IMR-90 (cell line): ENCODE measurements around the gene MRFAP1L1. TPM values are rescaled to one million over a fixed set of nuclear protein-coding genes. Genes with fewer than 3 reads are reported as not detected.
A peak's percentile ranks its signal among the peaks of the same experiment; 100 is the strongest.

ENCODE experiments used
- ATAC-seq: fragments of 200-7000 bp; cut with Tn5 transposase; 2 replicates; pipeline ENCODE4 v1.9.1; 2020; ENCODE audit warnings: low read depth, mild to moderate bottlenecking, moderate library complexity
- BruUV-seq: library from RNA; stranded (reverse); fragments of 400-500 nt; replicated peaks from 2 replicates; lab custom pipeline; 2021; lab: Mats Ljungman, UMichigan
- CTCF ChIA-PET: fragments of 300-600 bp; formaldehyde crosslinking; extraction: SDS; loops from one replicate; lab custom pipeline; 2021; ENCODE audit warnings: antibody characterized with exemption; lab: Yijun Ruan, JAX
- POLR2A ChIA-PET: fragments of 300-600 bp; sonication (Branson Sonifier 250); formaldehyde crosslinking; loops from one replicate; lab custom pipeline; 2022; ENCODE audit warnings: antibody characterized with exemption; ENCODE audit not compliant: unreplicated experiment; lab: Charles Lee
- DNase-seq: peaks from one replicate; pipeline ENCODE4 v3.0.0; 2013
- H2AFZ ChIP-seq: replicated peaks from 2 replicates; pipeline ENCODE3; 2013; ENCODE audit warnings: low read length, mild to moderate bottlenecking; ENCODE audit not compliant: poor library complexity
- H2AK5ac ChIP-seq: 2 replicates; pipeline ENCODE4 v1.6.1; 2013; ENCODE audit warnings: low read depth, low read length, inconsistent platforms
- H2AK9ac ChIP-seq: replicated peaks from 2 replicates; pipeline ENCODE3; 2013; ENCODE audit warnings: mild to moderate bottlenecking, low read depth, low read length, moderate library complexity; ENCODE audit not compliant: poor library complexity
- H2BK120ac ChIP-seq: 2 replicates; pipeline ENCODE4 v1.6.1; 2013; ENCODE audit warnings: low read depth, low read length, inconsistent platforms
- H2BK15ac ChIP-seq: 3 replicates; pipeline ENCODE4 v1.6.1; 2013; ENCODE audit warnings: low read depth, low read length, inconsistent platforms
- H2BK20ac ChIP-seq: 2 replicates; pipeline ENCODE4 v1.6.1; 2013; ENCODE audit warnings: low read depth, mild to moderate bottlenecking, inconsistent platforms, low read length, moderate library complexity
- H2BK5ac ChIP-seq: 2 replicates; pipeline ENCODE4 v1.6.1; 2013; ENCODE audit warnings: mild to moderate bottlenecking, low read depth, low read length, inconsistent platforms; ENCODE audit not compliant: poor library complexity, severe bottlenecking
- H3K14ac ChIP-seq: replicated peaks from 2 replicates; pipeline ENCODE4 v1.6.1; 2013; ENCODE audit warnings: low read depth, low read length, inconsistent platforms
- H3K18ac ChIP-seq: 2 replicates; pipeline ENCODE4 v1.6.1; 2013; ENCODE audit warnings: low read depth, low read length, control low read depth
- H3K23ac ChIP-seq: 2 replicates; pipeline ENCODE4 v1.6.1; 2013; ENCODE audit warnings: low read depth, low read length, inconsistent platforms
- H3K27ac ChIP-seq: 2 replicates; pipeline ENCODE4 v1.5.1; 2013; ENCODE audit warnings: mild to moderate bottlenecking, control low read depth, low read length; ENCODE audit not compliant: insufficient read depth
- H3K27me3 ChIP-seq: 2 replicates; pipeline ENCODE4 v1.6.1; 2013; ENCODE audit warnings: low read length; ENCODE audit not compliant: control insufficient read depth, insufficient read depth
- H3K36me3 ChIP-seq: 2 replicates; pipeline ENCODE4 v1.6.1; 2013; ENCODE audit warnings: low read length, mixed read lengths; ENCODE audit not compliant: control insufficient read depth, insufficient read depth
- H3K4ac ChIP-seq: 2 replicates; pipeline ENCODE4 v1.6.1; 2013; ENCODE audit warnings: low read depth, low read length, inconsistent platforms
- H3K4me1 ChIP-seq: 2 replicates; pipeline ENCODE4 v1.6.1; 2013; ENCODE audit warnings: low read length, mixed read lengths; ENCODE audit not compliant: control insufficient read depth, insufficient read depth
- H3K4me2 ChIP-seq: 2 replicates; pipeline ENCODE4 v1.6.1; 2013; ENCODE audit warnings: low read depth, mild to moderate bottlenecking, control low read depth, low read length, moderate library complexity
- H3K4me3 ChIP-seq: 2 replicates; pipeline ENCODE4 v1.5.1; 2013; ENCODE audit warnings: low read depth, mild to moderate bottlenecking, control low read depth, low read length, moderate library complexity; ENCODE audit not compliant: insufficient read depth
- H3K56ac ChIP-seq: 2 replicates; pipeline ENCODE4 v1.6.1; 2013; ENCODE audit warnings: low read length, inconsistent platforms; ENCODE audit not compliant: insufficient read depth; ENCODE audit errors: extremely low read depth
- H3K79me1 ChIP-seq, 2 experiments: 2 replicates each; pipeline ENCODE4 v1.6.1; 2013; ENCODE audit warnings: low read length in 2 of 2, inconsistent platforms in 1 of 2, low read depth in 1 of 2
- H3K9ac ChIP-seq: 2 replicates; pipeline ENCODE4 v1.6.1; 2013; ENCODE audit warnings: low read depth, low read length, control low read depth
- H3K9me1 ChIP-seq: 2 replicates; pipeline ENCODE4 v1.6.1; 2013; ENCODE audit warnings: low read length, inconsistent platforms; ENCODE audit not compliant: insufficient read depth
- H3K9me3 ChIP-seq: 2 replicates; pipeline ENCODE4 v1.6.1; 2013; ENCODE audit warnings: low read length; ENCODE audit not compliant: control insufficient read depth, insufficient read depth
- H4K20me1 ChIP-seq: 2 replicates; pipeline ENCODE4 v1.6.1; 2013; ENCODE audit warnings: low read length, inconsistent platforms; ENCODE audit not compliant: insufficient read depth
- H4K5ac ChIP-seq: 2 replicates; pipeline ENCODE4 v1.6.1; 2013; ENCODE audit warnings: mild to moderate bottlenecking, low read depth, low read length, control low read depth
- H4K8ac ChIP-seq, 2 experiments: 2 replicates each; pipeline ENCODE4 v1.6.1; 2013; ENCODE audit warnings: low read depth in 2 of 2, low read length in 2 of 2, control low read depth in 1 of 2, inconsistent platforms in 1 of 2
- H4K91ac ChIP-seq: 2 replicates; pipeline ENCODE4 v1.6.1; 2013; ENCODE audit warnings: low read depth, low read length, inconsistent platforms; ENCODE audit not compliant: insufficient read depth
- CHD1 ChIP-seq: IDR thresholded peaks from 2 replicates; pipeline ENCODE4 v1.6.1; 2012; ENCODE audit warnings: low read depth, low read length, improper control_type of control experiment
- FOS ChIP-seq: fragments of 150-350 bp; IDR thresholded peaks from 2 replicates; pipeline ENCODE4 v1.6.1; 2016; ENCODE audit warnings: low read depth, low read length
- MAFK ChIP-seq: IDR thresholded peaks from 2 replicates; pipeline ENCODE4 v1.6.1; 2012; ENCODE audit warnings: low read depth, low read length, improper control_type of control experiment
- RAD21 ChIP-seq: IDR thresholded peaks from 2 replicates; pipeline ENCODE4 v1.6.1; 2012; ENCODE audit warnings: low read length, improper control_type of control experiment
- WGBS, 2 experiments: methylation state at CpG; one replicate each; pipeline versions ENCODE4 v1.1.5 to v1.1.7; 2013; ENCODE audit warnings: missing lambda C conversion rate in 2 of 2; ENCODE audit not compliant: insufficient read length in 1 of 2; ENCODE audit errors: extremely low coverage in 2 of 2; 5-methylcytosine and 5-hydroxymethylcytosine counted together
- dilution Hi-C: fragments of 300-500 bp; cut with HindIII; formaldehyde crosslinking; loops from one replicate; pipeline ENCODE4 v1.14.3; 2018; ENCODE audit warnings: low sequenced_read_pairs; ENCODE audit not compliant: unreplicated experiment
- in situ Hi-C: fragments of 300-500 bp; cut with MboI; formaldehyde crosslinking; loops from 3 replicates; pipeline ENCODE4 v1.14.3; 2019; ENCODE audit warnings: low sequenced_read_pairs, inconsistent platforms, mixed read lengths
- intact Hi-C: fragments of 100-400 bp; cut with micrococcal nuclease; formaldehyde crosslinking; loops from 2 replicates; pipeline ENCODE4 v1.10.0; 2022
- polyA plus RNA-seq, 3 experiments: library from polyadenylated mRNA; depleted of rRNA; stranded (reverse); fragments of >200 nt; gene quantifications; 2 replicates each; pipeline ENCODE4 v1.2.3, GENCODE V29; 2012; ENCODE audit warnings: low replicate concordance in 1 of 3
- total RNA-seq: library from RNA; depleted of rRNA; stranded (reverse); fragments of >200 nt; gene quantifications from 2 replicates; pipeline ENCODE4 v1.2.3, GENCODE V29; 2012

The MRFAP1L1 gene
- total and polyA plus RNA-seq, 2 of the 4 experiments (the other 2 are of a cell fraction): 31.7 to 47.0 TPM

- Histone ChIP-seq H2AK9ac (peak overlapping the region; percentile 9), H3K4me3 (no peak overlapping the region), H4K20me1 (peaks cover 6% of the 10 kb centered on the region; the same call in 1 of the 2 replicates), H3K9ac (no peak overlapping the region), H3K4me1 (peaks cover 4% of the 10 kb centered on the region; the same call in 1 of the 2 replicates), H4K91ac (no peak overlapping the region), H3K9me3 (no peaks in the 10 kb centered on the region), H2BK20ac (no peak overlapping the region), H3K56ac (no peak overlapping the region), H2AFZ (no peak overlapping the region), H3K18ac (no peak overlapping the region), H2AK5ac (no peak overlapping the region; the same call in 1 of the 2 replicates), H2BK15ac (no peak overlapping the region), H4K5ac (no peak overlapping the region), H3K36me3 (no peaks in the 10 kb centered on the region), H3K9me1 (peaks cover 13% of the 10 kb centered on the region), H2BK120ac (no peak overlapping the region), H3K4me2 (no peak overlapping the region), H3K79me1 (peaks cover 0 to 16% of the 10 kb centered on the region in 2 experiments; a peak in 2 of 4 replicates), H4K8ac (no peak overlapping the region), H3K23ac (no peak overlapping the region), H3K27ac (no peak overlapping the region), H3K27me3 (no peaks in the 10 kb centered on the region), H3K4ac (no peak overlapping the region), H2BK5ac (no peak overlapping the region), H3K14ac (no peak overlapping the region)
- 96% methylated on average over 8 of the region's 10 CpGs; no CpG with 5 or more reads in 1 of the 2 experiments for WGBS, 2 experiments
- dilution Hi-C loops (no loop called here), intact Hi-C loops (loop anchor here (5.0 kb wide), 1 partner anchor 271 kb away; no protein-coding TSS in a partner anchor), in situ Hi-C loops (loop anchor here (5.0 kb wide), 2 partner anchors 156 to 351 kb away; no protein-coding TSS in a partner anchor)
- DNase-seq (no peak), ATAC-seq (no peak)
- CTCF ChIA-PET: interaction anchor here (0.7 to 1.1 kb wide), 2 partner anchors 153 to 299 kb away, joined by 4 to 5 read pairs; no protein-coding TSS in a partner anchor
- POLR2A ChIA-PET: no interaction called here
- TF ChIP-seq MAFK (no peak), CHD1 (no peak), RAD21 (no peak), FOS (no peak)
- no TSS peak for BruUV-seq
Observed at GRCh38 chr4:6721121-6721520, 11.5 kb upstream of the MRFAP1L1 start.
